HG02840 (cell line): ENCODE results near the gene NMT1.

Experiments
- ATAC-seq: cut with Tn5 transposase; IDR thresholded peaks from one replicate; pipeline ENCODE4 v1.9.1; 2021; ENCODE audit warnings: mild to moderate bottlenecking, moderate library complexity, moderate number of reproducible peaks; ENCODE audit not compliant: unreplicated experiment, low FRiP score

The NMT1 gene

DNA sequence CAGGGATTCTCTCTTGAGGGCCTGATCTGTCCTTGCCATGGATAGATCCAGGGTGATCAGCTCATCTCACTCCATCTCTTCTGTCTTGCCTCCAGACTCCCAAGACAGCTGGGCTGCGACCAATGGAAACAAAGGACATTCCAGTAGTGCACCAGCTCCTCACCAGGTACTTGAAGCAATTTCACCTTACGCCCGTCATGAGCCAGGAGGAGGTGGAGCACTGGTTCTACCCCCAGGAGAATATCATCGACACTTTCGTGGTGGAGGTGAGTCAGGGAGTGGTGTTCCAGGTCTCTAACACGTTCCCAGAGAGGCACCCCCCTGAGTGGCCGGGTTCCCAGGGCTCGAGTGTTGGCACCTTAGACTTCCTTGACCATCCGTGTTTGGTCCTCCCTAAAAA is 41.7 kb downstream of the NMT1 start:
- ATAC-seq, result no peak

GRCh38 chr17:45103269-45103795 is 42.2 kb downstream of the NMT1 start:
- no peak for ATAC-seq

- ATAC-seq, result no peak
These were observed 42.9 kb downstream of the NMT1 start for GRCh38 chr17:45104029-45104428.

- ATAC-seq, result no peak
These were observed 43.4 kb downstream of the NMT1 start for GRCh38 chr17:45104497-45104896.

DNA sequence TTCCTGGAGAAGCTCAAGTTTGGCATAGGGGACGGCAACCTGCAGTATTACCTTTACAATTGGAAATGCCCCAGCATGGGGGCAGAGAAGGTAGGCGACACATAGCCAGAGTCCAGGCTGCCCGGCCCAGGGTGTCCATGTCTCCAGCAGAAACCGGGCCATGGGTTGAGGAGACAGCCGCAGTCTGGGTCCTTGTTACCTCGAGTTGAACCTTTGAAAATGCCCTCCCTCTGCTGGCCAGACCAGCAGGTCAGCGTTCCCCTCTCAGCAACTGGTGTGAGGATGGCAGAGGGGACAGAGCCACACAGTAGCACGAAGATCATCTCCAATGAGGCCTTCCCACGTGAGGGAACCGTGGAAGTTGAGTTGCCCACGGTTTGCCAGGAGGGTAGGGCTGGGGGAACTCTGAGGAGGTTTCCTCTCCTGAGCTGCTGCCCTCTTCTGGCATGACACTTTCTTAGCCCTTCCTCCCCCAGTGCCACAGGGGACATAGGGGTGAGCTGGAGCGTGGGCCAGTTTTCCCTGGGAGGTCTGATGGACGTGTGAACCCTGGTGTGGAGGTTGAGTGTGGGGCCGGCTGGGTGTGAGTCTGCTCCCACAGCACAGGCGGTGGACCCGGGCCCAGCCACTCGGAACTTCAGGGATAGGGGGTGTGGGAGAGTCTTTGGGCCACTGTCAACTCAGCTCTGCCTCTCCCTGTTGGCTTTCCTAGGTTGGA is 43.9 kb downstream of the NMT1 start:
- no peak for ATAC-seq

- no peak for ATAC-seq
These were observed 45.0 kb downstream of the NMT1 start for GRCh38 chr17:45106096-45106495.

DNA sequence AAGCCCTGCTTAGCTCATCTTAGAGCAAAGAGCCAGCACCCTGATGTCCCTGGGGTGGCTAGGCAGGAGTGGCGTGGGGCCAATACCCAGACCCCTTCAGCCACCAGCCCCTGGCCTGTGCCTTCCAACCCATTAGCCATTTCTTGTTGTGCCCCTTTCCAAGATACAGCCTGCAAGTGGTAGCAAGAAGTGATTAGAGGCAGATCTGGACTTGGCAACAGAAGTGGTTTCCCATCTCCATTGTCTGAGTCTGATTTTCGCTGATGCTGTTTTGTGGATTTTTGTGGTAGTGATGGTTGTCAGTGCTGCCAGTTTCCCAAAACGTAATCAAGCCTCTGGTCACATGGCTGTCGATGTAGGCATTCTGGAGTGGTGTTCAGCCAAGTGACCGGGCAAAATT is 45.5 kb downstream of the NMT1 start:
- ATAC-seq, result no peak

- ATAC-seq, result no peak
These were observed 46.3 kb downstream of the NMT1 start for GRCh38 chr17:45107293-45108010.

DNA sequence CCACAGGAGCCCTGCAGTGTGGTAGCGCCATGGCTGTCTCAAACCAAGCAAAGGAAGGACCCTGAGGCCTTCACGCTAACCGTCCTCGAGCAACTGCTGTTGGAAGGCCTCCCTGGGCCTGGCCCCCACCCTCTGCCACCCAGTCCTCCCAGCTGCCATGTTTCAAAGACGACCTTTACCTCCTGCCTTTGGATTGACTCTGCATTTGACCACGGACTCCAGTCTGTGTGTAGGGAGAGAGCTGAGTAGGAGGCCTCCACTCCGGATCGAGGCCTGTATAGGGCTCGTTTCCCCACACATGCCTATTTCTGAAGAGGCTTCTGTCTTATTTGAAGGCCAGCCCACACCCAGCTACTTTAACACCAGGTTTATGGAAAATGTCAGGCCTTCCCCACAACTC is 46.9 kb downstream of the NMT1 start:
- ATAC-seq, result no peak

DNA sequence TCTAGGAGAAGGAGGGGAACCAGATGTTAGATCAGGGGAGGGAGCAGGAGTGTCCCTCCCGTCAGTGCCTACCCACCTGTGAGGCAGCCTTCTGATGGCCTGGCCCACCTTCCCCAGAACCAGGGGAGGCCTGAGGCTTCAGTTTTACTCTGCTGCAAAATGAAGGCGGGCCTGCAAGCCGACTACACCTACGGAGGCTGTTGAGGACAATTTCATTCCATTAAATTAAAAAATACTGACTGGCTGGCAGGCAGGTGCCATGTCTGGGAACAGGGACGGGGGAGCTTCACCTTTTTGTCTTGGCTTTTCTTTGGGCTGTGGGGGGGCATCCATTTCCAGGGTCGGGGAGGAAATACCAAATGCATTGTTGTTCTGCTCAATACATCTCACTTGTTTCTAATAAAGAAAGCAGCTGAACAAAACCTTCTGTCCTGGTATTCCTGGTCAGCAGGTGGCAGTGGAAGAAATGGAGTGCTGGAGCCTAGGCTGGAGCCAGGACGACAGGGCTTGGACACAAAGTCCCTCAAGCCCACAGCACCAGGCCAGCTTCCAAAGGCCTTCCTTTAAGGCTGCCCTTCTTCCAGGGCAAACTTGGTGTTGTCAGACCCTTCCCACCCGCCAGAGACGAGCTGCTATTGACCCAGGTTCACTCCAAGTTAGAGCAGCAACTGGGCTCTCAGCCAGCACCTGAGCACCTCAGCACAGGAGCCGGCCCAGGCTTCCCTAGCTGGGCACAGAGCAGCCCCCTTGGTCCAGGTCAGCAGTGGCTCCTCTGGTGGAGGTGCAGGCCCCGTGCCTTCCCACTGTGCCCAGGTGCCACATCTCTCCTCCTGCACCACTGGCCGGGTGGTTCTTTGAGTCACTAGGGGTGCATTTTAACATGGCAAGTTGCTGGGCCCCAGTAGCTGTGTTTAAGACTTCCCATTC is 47.7 kb downstream of the NMT1 start:
- no peak for ATAC-seq

- ATAC-seq, result no peak
These were observed 49.8 kb downstream of the NMT1 start for GRCh38 chr17:45110676-45111611.

GRCh38 chr17:45111850-45112249 is 50.7 kb downstream of the NMT1 start:
- ATAC-seq, result no peak

GRCh38 chr17:45112559-45113423 is 51.7 kb downstream of the NMT1 start:
- ATAC-seq, result no peak

DNA sequence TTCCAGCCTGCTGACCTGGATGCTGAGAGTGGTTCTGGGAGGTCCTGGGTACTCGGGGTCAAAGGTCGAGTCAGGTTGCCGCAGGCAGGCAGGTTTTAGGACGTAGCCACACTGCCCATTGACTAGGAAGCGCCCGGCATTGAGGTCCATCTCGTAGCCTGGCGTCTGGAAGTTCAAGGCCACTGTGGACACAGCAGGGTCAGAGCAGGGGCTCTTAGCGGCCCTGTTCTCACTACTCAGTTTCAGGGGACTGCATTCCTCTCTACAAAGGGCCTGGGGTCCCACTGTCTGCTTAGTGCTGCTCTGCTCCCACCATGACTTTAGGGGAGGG is 52.3 kb downstream of the NMT1 start:
- ATAC-seq, result no peak

- no peak for ATAC-seq
These were observed 53.2 kb downstream of the NMT1 start for GRCh38 chr17:45114117-45114932.

DNA sequence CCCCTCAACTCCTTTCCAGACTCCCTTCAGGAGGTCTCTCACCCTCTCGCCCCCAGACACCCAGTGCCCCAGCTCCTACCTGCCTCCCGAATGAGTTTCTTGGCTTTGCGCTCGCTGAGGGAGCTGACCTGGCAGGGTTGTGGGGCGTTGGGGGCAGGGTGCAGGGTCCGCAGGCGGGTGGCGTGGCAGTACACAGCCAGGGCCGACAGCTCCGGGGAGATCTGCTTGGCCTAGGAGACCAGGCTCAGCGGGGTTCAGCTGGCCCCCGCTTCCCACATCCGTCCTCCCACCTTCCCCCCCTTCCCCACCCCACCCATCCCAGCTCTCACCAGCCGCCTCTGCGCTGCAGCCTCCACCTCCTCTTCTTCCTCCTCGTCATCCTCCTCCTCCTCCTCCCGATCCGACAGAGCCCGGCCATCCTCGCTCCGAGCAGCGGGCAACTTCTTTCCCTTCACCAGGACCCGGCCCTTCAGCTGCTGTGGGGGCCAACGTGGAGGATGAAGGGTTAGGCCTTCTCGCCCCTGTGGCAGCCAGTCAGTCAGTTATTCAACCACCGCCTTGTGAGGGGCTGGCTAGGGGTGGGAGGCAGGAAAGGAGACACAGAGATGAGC is 54.0 kb downstream of the NMT1 start:
- ATAC-seq, result no peak

GRCh38 chr17:45115871-45116270 is 54.8 kb downstream of the NMT1 start:
- ATAC-seq, result no peak
